Measurements from ENCODE around the gene LAD1.

Gene LAD1

GRCh38 chr1:201399018-201399351 lies at the start of gene LAD1:
Gene LAD1 (minus strand): TSS chr1:201399324. CDS start chr1:201399306, 18 bp downstream.
- no peak for TF ChIP-seq ZNF274 (IDR thresholded peaks at IDR 0.05; ENCODE audit: low read depth, low read length)
- no peak within 1 kb of the TSS for H3K4me3 ChIP-seq (ENCODE audit: low read length)

DNA sequence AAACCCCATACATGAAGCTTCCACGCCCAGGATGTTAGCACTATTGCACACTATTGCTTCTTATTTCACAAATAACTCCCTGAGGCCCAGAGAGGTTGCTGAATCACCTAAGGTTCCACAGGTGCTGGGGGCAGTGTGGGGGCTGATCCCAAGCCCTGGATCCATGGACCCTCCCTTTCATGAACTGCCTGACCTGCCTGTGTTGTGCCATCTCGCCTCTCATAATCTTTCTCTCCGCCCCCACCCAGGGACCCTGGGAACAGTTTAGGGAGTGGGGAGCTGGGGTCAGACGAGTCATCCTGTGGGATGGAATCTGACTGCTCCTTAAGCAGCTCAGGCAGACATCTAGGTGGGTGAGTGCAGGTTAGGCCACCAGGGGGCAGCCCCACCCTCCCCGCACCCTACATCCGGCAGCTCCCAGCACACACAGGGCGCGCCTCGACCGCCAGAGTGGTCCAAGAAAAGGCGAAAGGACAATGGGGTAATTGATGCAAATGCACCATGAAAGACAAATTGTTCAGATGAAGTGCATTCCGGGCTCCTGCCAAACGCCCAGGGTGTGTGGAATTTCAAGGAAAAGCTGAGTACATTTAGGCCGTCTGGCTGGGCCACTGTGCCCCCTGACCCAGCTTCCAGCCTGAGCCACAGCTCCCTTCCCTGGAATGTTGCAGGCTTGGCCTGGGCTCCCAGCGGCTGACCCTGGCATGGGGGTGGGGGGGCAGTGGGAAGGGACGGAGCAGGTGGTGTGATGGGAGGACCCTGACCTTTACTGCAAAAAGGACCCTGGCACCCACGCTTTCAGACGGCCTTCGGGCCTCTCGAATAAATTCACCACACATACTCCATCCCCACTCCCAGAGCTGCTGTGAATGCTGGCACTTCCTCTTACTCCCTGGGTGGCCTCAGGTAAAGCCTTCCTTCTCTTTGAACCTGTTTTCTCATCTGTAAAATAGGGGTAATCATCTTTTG lies 49.1 kb upstream of the LAD1 start:
- TF ChIP-seq ZNF274 (IDR thresholded peaks at IDR 0.05; ENCODE audit: low read depth, low read length), result no peak
- no peak overlapping the region for H3K4me3 ChIP-seq (ENCODE audit: low read length)

DNA sequence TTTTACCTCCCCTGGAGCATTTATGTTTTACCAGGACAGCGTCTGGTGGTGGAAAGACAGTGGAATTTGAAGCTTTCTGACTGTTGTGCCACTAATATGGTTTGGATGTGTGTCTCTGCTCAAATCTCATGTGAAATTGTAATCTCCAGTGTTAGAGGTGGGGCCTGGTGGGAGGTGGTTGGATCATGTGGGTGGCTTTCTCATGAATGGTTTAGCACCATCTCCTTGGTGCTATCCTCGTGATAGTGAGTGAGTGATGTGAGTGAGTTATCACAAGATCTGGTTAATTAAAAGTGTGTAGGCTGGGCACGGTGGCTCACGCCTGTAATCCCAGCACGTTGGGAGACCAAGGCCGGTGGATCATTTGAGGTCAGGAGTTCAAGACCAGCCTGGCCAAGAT lies 46.2 kb upstream of the LAD1 start:
- no peak overlapping the region for H3K4me3 ChIP-seq (ENCODE audit: low read length)
- TF ChIP-seq ZNF274 (IDR thresholded peaks at IDR 0.05; ENCODE audit: low read depth, low read length), result no peak

DNA sequence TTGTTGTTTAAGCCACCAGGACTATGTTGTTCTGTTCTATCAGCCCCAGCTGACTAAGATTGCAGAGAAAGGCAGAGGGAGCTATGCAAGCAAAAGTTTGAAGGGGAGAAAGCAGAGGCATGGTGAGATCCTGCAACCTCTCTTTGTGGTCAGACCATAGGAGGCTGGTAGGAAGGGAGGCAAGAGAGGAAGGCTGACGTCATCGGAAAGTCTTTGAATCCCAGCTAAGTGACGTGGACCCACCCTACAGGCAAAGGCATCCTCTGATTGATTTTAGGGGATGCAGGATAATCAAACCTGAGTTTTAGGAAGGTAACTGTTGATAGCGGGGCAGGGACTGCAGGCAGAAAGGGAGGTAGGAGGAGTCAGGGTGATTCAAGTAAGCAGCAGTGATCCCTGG lies 45.7 kb upstream of the LAD1 start:
- no peak overlapping the region for H3K4me3 ChIP-seq (ENCODE audit: low read length)
- TF ChIP-seq ZNF274 (IDR thresholded peaks at IDR 0.05; ENCODE audit: low read depth, low read length), result no peak

DNA sequence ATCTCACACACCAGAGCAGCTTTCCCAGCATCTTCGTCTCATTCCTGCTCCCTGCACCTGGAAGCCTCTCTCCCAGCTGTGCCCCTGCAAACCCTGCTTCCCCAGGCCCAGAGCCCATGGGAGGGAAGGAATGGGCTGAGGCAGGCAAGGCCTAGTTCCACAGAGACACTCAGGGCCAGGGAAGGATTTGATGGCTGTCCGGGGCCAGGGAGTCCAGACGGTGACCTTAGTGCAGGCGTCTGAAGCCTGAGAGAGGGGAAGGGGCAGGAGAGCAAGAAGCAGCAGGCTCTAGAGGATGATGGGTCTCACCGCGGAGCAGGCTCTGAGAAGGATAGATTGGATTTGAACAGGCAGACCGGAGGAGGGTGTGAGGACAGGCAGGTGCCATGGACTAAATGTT lies 44.6 kb upstream of the LAD1 start:
- H3K4me3 ChIP-seq (ENCODE audit: low read length), result no peak overlapping the region
- TF ChIP-seq ZNF274 (IDR thresholded peaks at IDR 0.05; ENCODE audit: low read depth, low read length), result no peak

DNA sequence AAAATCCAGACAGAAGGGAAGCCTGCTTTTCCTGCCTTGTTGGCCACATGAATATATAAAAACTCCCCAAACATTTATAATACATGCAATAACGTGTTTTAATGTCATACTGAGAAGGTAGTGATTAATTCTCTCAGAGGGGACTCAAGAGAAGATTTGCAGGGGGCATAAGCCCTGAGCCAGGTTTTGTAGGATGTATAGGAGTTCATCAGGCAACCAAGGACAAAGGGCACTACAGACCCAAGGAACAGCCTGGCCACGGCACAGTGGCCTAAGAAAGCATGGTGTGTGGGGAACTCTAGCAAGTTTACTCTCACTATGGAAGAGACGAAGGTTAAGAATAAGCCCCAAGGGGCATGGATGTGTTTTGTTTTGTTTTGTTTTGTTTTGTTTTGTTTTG lies 37.8 kb upstream of the LAD1 start:
- H3K4me3 ChIP-seq (ENCODE audit: low read length), result no peak overlapping the region
- no peak for TF ChIP-seq ZNF274 (IDR thresholded peaks at IDR 0.05; ENCODE audit: low read depth, low read length)

- TF ChIP-seq ZNF274 (IDR thresholded peaks at IDR 0.05; ENCODE audit: low read depth, low read length), result no peak
- H3K4me3 ChIP-seq (ENCODE audit: low read length), result no peak overlapping the region
Observed at GRCh38 chr1:201436393-201436792, 37.3 kb upstream of the LAD1 start.

- TF ChIP-seq ZNF274 (IDR thresholded peaks at IDR 0.05; ENCODE audit: low read depth, low read length), result no peak
- no peak overlapping the region for H3K4me3 ChIP-seq (ENCODE audit: low read length)
Observed at GRCh38 chr1:201434266-201434665, 35.1 kb upstream of the LAD1 start.

DNA sequence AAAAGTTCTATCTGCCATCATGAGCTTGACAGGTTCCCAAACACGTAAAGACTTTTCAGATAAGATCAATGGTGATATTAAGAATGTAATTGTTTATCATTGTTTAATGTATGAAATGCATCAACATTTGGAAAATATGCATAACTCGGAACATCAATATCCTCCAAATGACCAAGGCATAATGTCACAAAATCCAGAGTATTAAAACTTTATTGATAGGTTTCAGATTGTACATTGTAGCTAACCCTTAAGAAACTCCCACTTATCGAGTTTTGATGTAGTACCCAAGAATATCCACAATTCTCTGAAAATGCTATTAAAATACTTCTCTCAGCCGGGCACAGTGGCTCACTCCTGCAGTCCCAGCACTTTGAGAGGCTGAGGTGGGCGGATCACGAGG lies 34.5 kb upstream of the LAD1 start:
- no peak for TF ChIP-seq ZNF274 (IDR thresholded peaks at IDR 0.05; ENCODE audit: low read depth, low read length)

DNA sequence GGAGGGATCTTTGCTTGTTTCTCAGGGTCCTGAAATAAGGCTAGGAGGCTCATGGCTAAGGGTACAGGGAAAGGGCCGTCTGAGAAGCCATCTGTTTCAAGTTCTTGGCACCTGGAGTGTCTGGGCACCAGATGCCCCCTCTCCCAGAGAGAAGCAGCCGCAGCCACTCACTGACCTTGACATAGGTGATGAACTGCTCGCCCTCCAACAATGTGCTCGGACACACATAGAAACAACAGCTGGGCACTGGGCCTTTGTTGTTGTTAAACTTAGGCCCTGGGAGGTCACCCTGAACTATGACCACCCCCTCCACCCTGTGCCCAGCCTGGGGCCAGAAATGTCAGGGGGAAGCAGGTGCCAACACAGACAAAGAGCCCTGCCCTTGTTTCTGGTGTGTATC lies 31.7 kb upstream of the LAD1 start:
- no peak for TF ChIP-seq ZNF274 (IDR thresholded peaks at IDR 0.05; ENCODE audit: low read depth, low read length)
- H3K4me3 ChIP-seq (ENCODE audit: low read length), result no peak overlapping the region

More for the DNA sequence above, 34.5 kb upstream of the LAD1 start:
- no peak overlapping the region for H3K4me3 ChIP-seq (ENCODE audit: low read length)

GRCh38 chr1:201429736-201430501 lies 30.8 kb upstream of the LAD1 start:
- TF ChIP-seq ZNF274 (IDR thresholded peaks at IDR 0.05; ENCODE audit: low read depth, low read length), result no peak
- H3K4me3 ChIP-seq (ENCODE audit: low read length), result no peak overlapping the region

DNA sequence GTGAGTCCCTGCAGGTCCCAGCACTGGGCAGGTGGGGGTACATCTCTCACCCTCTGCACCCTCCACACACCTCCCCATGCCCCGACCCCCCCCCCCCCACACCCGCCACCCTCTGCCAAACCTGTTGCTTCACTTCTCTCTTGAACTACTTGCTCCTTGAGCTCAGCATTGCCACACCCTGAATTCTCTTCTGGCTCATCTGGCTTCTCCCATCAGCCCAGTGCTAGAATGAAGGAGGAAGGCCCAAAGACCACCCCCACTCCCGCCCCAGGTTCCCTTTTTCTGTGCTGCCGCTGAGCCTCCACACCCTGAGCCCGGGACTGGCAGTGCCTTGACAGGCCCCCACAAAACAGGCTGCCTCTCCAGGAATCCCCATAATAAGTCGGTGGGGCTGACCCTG lies 28.8 kb upstream of the LAD1 start:
- no peak for TF ChIP-seq ZNF274 (IDR thresholded peaks at IDR 0.05; ENCODE audit: low read depth, low read length)
- H3K4me3 ChIP-seq (ENCODE audit: low read length), result no peak overlapping the region

GRCh38 chr1:201426479-201427310 lies 27.6 kb upstream of the LAD1 start:
- no peak overlapping the region for H3K4me3 ChIP-seq (ENCODE audit: low read length)
- no peak for TF ChIP-seq ZNF274 (IDR thresholded peaks at IDR 0.05; ENCODE audit: low read depth, low read length)

- TF ChIP-seq ZNF274 (IDR thresholded peaks at IDR 0.05; ENCODE audit: low read depth, low read length), result no peak
- no peak overlapping the region for H3K4me3 ChIP-seq (ENCODE audit: low read length)
Observed at GRCh38 chr1:201424146-201424545, 25.0 kb upstream of the LAD1 start.

Measured in GM08714 (cell line).